ENCODE data around the gene TANGO2.

TANGO2 gene

DNA sequence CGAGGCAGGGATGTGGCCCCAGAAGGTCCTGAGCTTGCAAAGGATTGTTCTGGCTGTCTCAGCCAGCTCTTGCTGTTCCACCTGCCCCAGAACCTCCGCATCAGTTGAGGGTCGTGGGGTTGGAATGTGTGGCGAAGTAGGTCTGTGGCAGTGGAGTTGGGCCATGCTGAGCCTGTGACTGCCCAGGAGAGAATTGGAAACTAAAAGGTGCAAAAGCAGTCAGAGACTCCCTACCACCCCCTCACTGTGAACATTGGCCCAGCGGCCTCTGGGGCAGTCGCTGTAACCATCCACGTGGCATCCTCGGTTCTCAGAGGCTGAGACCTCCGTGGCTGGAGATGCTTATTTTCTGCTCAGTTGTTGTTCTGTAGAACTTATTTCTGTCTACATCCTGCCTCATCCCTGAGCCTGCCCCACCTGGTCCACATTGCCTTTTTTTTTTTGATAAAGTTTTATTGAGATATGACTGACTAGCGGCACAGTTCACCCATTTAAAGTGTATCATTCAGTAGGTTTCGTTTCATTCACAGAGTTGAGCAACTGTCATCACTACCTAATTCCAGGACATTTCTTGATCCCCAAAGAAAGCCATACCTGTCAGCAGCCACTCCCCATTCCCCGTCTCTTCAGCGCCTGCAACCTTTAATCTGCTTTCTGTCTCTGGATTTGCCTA is 36.8 kb downstream of the TANGO2 start:
- TF ChIP-seq YY1 (IDR thresholded peaks at IDR 0.05; ENCODE audit: low read depth) (no peak), EP300 (IDR thresholded peaks at IDR 0.05; ENCODE audit: borderline replicate concordance) (no peak), EGR1 (IDR thresholded peaks at IDR 0.05) (no peak), TAF1 (IDR thresholded peaks at IDR 0.05; ENCODE audit: low read depth) (no peak), RAD21 (IDR thresholded peaks at IDR 0.05; ENCODE audit: low read depth) (no peak), TCF12 (IDR thresholded peaks at IDR 0.05; ENCODE audit: low read depth) (no peak), FOXM1 (IDR thresholded peaks at IDR 0.05; ENCODE audit: borderline replicate concordance, low read depth) (no peak)
- TF ChIP-seq, protein P1, sequence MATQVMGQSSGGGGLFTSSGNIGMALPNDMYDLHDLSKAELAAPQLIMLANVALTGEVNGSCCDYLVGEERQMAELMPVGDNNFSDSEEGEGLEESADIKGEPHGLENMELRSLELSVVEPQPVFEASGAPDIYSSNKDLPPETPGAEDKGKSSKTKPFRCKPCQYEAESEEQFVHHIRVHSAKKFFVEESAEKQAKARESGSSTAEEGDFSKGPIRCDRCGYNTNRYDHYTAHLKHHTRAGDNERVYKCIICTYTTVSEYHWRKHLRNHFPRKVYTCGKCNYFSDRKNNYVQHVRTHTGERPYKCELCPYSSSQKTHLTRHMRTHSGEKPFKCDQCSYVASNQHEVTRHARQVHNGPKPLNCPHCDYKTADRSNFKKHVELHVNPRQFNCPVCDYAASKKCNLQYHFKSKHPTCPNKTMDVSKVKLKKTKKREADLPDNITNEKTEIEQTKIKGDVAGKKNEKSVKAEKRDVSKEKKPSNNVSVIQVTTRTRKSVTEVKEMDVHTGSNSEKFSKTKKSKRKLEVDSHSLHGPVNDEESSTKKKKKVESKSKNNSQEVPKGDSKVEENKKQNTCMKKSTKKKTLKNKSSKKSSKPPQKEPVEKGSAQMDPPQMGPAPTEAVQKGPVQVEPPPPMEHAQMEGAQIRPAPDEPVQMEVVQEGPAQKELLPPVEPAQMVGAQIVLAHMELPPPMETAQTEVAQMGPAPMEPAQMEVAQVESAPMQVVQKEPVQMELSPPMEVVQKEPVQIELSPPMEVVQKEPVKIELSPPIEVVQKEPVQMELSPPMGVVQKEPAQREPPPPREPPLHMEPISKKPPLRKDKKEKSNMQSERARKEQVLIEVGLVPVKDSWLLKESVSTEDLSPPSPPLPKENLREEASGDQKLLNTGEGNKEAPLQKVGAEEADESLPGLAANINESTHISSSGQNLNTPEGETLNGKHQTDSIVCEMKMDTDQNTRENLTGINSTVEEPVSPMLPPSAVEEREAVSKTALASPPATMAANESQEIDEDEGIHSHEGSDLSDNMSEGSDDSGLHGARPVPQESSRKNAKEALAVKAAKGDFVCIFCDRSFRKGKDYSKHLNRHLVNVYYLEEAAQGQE (IDR thresholded peaks at IDR 0.05; ENCODE audit: low read depth), result no peak
- TF ChIP-seq, protein P2, sequence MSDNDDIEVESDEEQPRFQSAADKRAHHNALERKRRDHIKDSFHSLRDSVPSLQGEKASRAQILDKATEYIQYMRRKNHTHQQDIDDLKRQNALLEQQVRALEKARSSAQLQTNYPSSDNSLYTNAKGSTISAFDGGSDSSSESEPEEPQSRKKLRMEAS (IDR thresholded peaks at IDR 0.05), result no peak
- TF ChIP-seq, protein P3, sequence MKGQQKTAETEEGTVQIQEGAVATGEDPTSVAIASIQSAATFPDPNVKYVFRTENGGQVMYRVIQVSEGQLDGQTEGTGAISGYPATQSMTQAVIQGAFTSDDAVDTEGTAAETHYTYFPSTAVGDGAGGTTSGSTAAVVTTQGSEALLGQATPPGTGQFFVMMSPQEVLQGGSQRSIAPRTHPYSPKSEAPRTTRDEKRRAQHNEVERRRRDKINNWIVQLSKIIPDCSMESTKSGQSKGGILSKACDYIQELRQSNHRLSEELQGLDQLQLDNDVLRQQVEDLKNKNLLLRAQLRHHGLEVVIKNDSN (IDR thresholded peaks at IDR 0.05), result no peak

DNA sequence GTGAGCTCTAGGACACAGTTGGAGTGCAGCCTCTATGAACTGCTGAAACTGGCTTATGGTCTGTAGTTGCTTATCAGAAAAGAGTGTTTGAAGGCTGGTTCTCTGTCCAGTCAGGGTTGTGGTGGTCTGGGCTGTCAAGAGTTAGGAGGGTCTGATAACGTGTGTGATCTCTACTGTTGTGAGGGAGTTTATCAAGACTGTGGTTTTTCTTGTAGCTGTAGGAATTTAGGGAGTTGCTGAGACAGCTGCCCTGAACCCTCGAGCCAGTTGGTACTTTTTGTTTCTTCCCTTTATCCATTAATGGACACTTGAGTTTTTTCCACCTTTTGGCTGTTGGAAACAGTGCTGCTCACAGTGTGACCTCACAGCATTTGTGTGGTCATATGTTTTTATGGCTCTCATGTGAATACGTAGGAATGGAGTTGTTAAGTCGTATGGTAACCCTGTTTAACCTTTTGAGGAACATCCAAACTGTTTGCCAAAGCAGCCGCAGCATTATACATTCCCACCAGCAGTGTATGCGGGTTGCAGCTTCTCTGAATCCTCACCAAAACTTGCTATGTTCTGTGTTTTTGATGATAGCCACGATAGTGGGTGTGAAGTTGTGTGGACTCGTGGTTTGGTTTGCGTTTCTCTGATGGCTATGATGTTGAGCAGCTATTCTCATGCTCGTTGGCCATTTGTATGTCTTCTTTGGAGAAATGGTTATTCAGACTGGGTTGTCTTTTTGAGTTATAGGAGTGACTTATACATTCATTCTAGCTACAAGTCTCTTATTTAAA is 38.3 kb downstream of the TANGO2 start:
- no peak for TF ChIP-seq TCF12 (IDR thresholded peaks at IDR 0.05; ENCODE audit: low read depth)
- TF ChIP-seq, protein P3 (IDR thresholded peaks at IDR 0.05), result no peak
- TF ChIP-seq, protein P2 (IDR thresholded peaks at IDR 0.05), result no peak
- TF ChIP-seq CEBPB (IDR thresholded peaks at IDR 0.05), result no peak
- TF ChIP-seq CREB1 (IDR thresholded peaks at IDR 0.05; ENCODE audit: low read depth), result no peak
- no peak for TF ChIP-seq EGR1 (IDR thresholded peaks at IDR 0.05)
- TF ChIP-seq TEAD4 (IDR thresholded peaks at IDR 0.05), result no peak
- TF ChIP-seq TAF1 (IDR thresholded peaks at IDR 0.05; ENCODE audit: low read depth), result no peak
- no peak for TF ChIP-seq FOXM1 (IDR thresholded peaks at IDR 0.05; ENCODE audit: borderline replicate concordance, low read depth)
- no peak for TF ChIP-seq ZBTB7A (IDR thresholded peaks at IDR 0.05; ENCODE audit: low read depth)

DNA sequence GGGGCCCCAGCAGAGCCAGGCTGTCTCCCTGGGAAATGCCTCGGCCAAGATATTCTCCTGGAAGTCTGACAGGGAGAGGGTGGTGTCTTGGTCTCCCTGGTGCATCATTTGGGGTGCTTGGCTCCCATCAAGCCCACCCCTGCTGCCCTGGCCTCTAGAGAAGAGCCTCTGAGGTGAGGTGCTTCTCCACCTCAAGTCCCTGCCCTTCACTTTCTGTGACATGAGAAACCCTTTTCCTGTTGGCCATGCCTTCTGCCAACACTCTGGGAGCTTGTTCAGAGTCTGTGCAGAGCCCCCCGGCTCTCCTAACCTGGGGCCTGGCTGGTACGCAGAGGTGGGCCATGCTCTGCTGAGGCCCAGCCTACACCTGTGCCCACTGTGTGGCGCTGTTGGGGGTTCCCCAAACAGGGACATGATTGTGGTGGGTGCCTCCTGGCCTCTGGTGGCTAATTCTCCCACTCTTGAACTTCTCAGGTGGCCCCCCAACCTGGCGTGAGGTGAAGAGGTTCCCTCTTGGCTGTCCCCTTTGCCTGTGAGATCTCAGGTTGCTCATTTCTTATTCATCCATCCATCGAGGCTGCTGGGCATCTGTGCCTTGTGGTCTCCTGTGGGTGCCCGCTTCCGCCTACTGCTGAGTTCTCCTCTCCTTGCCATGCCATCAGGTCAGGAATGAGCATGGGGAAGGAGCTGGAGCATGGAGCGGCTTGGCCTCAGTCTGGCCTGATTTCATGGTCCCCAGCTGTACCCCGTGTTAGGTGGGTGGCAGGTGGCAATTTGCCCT is 40.0 kb downstream of the TANGO2 start:
- 0 out of 2 replicates have a peak, but pooled peaks have one; percentile 28 for TF ChIP-seq FOXM1 (IDR thresholded peaks at IDR 0.05; ENCODE audit: borderline replicate concordance, low read depth)
- TF ChIP-seq, protein P3 (IDR thresholded peaks at IDR 0.05), result no peak

DNA sequence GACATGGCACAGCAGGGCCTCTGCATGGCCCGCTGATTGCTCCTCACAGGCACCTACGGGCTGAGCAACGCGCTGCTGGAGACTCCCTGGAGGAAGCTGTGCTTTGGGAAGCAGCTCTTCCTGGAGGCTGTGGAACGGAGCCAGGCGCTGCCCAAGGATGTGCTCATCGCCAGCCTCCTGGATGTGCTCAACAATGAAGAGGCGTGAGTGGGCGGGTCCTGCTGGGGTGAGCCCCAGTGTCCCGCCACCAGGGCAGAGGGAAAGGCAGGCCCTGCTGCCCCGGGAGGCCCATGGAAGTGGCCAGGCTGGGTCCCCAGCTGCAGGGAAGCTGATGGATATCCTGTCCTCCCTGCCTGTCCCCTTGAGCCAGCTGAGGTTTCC is 40.6 kb downstream of the TANGO2 start:
- TF ChIP-seq, protein P1 (IDR thresholded peaks at IDR 0.05; ENCODE audit: low read depth), result no peak
- TF ChIP-seq TEAD4 (IDR thresholded peaks at IDR 0.05) (peak; percentile 37), EGR1 (IDR thresholded peaks at IDR 0.05) (no peak; the same call in none of the 2 replicates), TAF1 (IDR thresholded peaks at IDR 0.05; ENCODE audit: low read depth) (no peak), CREB1 (IDR thresholded peaks at IDR 0.05; ENCODE audit: low read depth) (no peak), RAD21 (IDR thresholded peaks at IDR 0.05; ENCODE audit: low read depth) (no peak), TCF12 (IDR thresholded peaks at IDR 0.05; ENCODE audit: low read depth) (peak; percentile 88), ZBTB7A (IDR thresholded peaks at IDR 0.05; ENCODE audit: low read depth) (no peak), NFIC (IDR thresholded peaks at IDR 0.05) (peak; percentile 87), CEBPB (IDR thresholded peaks at IDR 0.05) (no peak), FOXM1 (IDR thresholded peaks at IDR 0.05; ENCODE audit: borderline replicate concordance, low read depth) (peak; percentile 8; the same call in 1 of the 2 replicates), EP300 (IDR thresholded peaks at IDR 0.05; ENCODE audit: borderline replicate concordance) (peak; percentile 71; the same call in 1 of the 2 replicates), YY1 (IDR thresholded peaks at IDR 0.05; ENCODE audit: low read depth) (no peak)
- TF ChIP-seq, protein P3 (IDR thresholded peaks at IDR 0.05), result peak; percentile 18; the same call in 1 of the 2 replicates
- TF ChIP-seq, protein P2 (IDR thresholded peaks at IDR 0.05), result peak; percentile 35
